Gastrocnemius medialis (tissue), 4 donors: ENCODE results near the gene FEZF2.

Experiments used
- CTCF ChIP-seq, 5 experiments: fragments of 450-650 bp in 3 of 5; fragments of 200-600 bp in 2 of 5; sonication (generic) in 2 of 5; IDR thresholded peaks in 4 of 5; conservative IDR thresholded peaks in 1 of 5; 1 replicate in 4 of 5; 2 replicates in 1 of 5; pipeline ENCODE4 v1.5.1; 2016 to 2019; ENCODE audit warnings: antibody characterized with exemption in 5 of 5, mild to moderate bottlenecking in 3 of 5, moderate library complexity in 3 of 5
- POLR2A ChIP-seq, 2 donors: fragments of 450-650 bp; IDR thresholded peaks; one replicate each; pipeline ENCODE4 v1.6.1; 2017; ENCODE audit warnings: antibody characterized with exemption in 2 of 2, mild to moderate bottlenecking in 2 of 2, moderate library complexity in 2 of 2

- no peak for TF ChIP-seq CTCF (IDR thresholded peaks at IDR 0.05 in 4 of 5, conservative IDR thresholded peaks at IDR 0.05 in 1 of 5)
- TF ChIP-seq POLR2A (IDR thresholded peaks at IDR 0.05) = no peak
Observed at GRCh38 chr3:62373714-62374333, 474 bp upstream of the FEZF2 start.
